A673 (cell line): Measurements from ENCODE around the gene SLC7A1. TPM values are rescaled to one million over a fixed set of nuclear protein-coding genes. Genes with fewer than 3 reads are reported as not detected.

Source experiments
- BruUV-seq: library from RNA; stranded (reverse); fragments of 400-500 nt; replicated peaks from 2 replicates; lab custom pipeline; 2021; lab: Mats Ljungman, UMichigan
- CTCF ChIA-PET: fragments of 300-600 bp; sonication (Branson Sonifier 250); formaldehyde crosslinking; loops from one replicate; lab custom pipeline; 2022; ENCODE audit warnings: antibody characterized with exemption; lab: Charles Lee
- POLR2A ChIA-PET: fragments of 300-600 bp; sonication (Branson Sonifier 250); formaldehyde crosslinking; loops from one replicate; lab custom pipeline; 2022; ENCODE audit warnings: antibody characterized with exemption; ENCODE audit not compliant: low non-redundant PET; lab: Charles Lee
- DNase-seq: peaks from one replicate; pipeline ENCODE4 v3.0.0-alpha.2; 2015; ENCODE audit warnings: low spot score
- H3K27ac ChIP-seq: fragments of 200-600 bp; sonication (generic); 2 replicates; pipeline ENCODE4 v1.5.1; 2016; ENCODE audit warnings: mixed run types, low read depth, mild to moderate bottlenecking, mixed read lengths, antibody characterized with exemption, low read length; ENCODE audit not compliant: poor library complexity, severe bottlenecking
- H3K27me3 ChIP-seq: fragments of 200-600 bp; sonication (generic); replicated peaks from 2 replicates; pipeline ENCODE4 v1.6.1; 2017; ENCODE audit warnings: mixed run types, low read depth, mild to moderate bottlenecking, mixed read lengths, antibody characterized with exemption, low read length; ENCODE audit not compliant: insufficient read depth, poor library complexity
- H3K36me3 ChIP-seq: fragments of 200-600 bp; sonication (generic); 2 replicates; pipeline ENCODE4 v1.6.1; 2016; ENCODE audit warnings: mixed run types, mild to moderate bottlenecking, mixed read lengths, antibody characterized with exemption, low read length; ENCODE audit not compliant: insufficient read depth, poor library complexity, severe bottlenecking
- H3K4me1 ChIP-seq: fragments of 200-600 bp; sonication (generic); 2 replicates; pipeline ENCODE4 v1.6.1; 2017; ENCODE audit warnings: mixed run types, mild to moderate bottlenecking, mixed read lengths, antibody characterized with exemption, low read length; ENCODE audit not compliant: insufficient read depth, poor library complexity, severe bottlenecking
- H3K4me3 ChIP-seq: fragments of 200-600 bp; sonication (generic); 2 replicates; pipeline ENCODE4 v1.5.1; 2016; ENCODE audit warnings: low read depth, mixed run types, mild to moderate bottlenecking, mixed read lengths, low read length; ENCODE audit not compliant: poor library complexity, severe bottlenecking
- H3K9me3 ChIP-seq: fragments of 200-600 bp; sonication (generic); 2 replicates; pipeline ENCODE4 v1.6.1; 2016; ENCODE audit warnings: mixed run types, low read depth, mild to moderate bottlenecking, mixed read lengths, antibody characterized with exemption, low read length; ENCODE audit not compliant: poor library complexity, severe bottlenecking
- CTCF ChIP-seq: fragments of 300-800, 200-600 bp; sonication (generic); conservative IDR thresholded peaks from 2 replicates; pipeline ENCODE4 v1.5.1; 2017; ENCODE audit warnings: low read depth, mild to moderate bottlenecking, antibody characterized with exemption, low read length, moderate library complexity, mixed read lengths
- EZH2 ChIP-seq: fragments of 200-600 bp; sonication (generic); IDR thresholded peaks from 2 replicates; pipeline ENCODE4 v1.6.1; 2017; ENCODE audit warnings: borderline replicate concordance, low read depth, mild to moderate bottlenecking, mixed read lengths, antibody characterized with exemption, low read length; ENCODE audit not compliant: poor library complexity, severe bottlenecking
- intact Hi-C: fragments of 100-400 bp; cut with micrococcal nuclease; formaldehyde crosslinking; loops from one replicate; pipeline ENCODE4 v1.10.0; 2022; ENCODE audit not compliant: unreplicated experiment
- total RNA-seq: library from RNA; stranded (reverse); gene quantifications from 2 replicates; pipeline ENCODE4 v1.2.3, GENCODE V29; 2021

SLC7A1 gene
- total RNA-seq, 1 experiment from 2014 or later = 81.6 TPM

GRCh38 chr13:29579094-29579493 is 16.4 kb downstream of the SLC7A1 start:
- intact Hi-C loops = no loop called here
- H3K27ac ChIP-seq = no peak overlapping the region
- H3K9me3 ChIP-seq = no peaks in the 10 kb centered on the region
- no peak for DNase-seq
- no TSS peak for BruUV-seq
- no peaks in the 10 kb centered on the region for H3K36me3 ChIP-seq
- H3K4me1 ChIP-seq = peaks cover 39% of the 10 kb centered on the region
- TF ChIP-seq CTCF (no peak), EZH2 (no peak)
- H3K4me3 ChIP-seq = no peak overlapping the region
- CTCF ChIA-PET = no interaction called here
- POLR2A ChIA-PET = no interaction called here
- H3K27me3 ChIP-seq = no peaks in the 10 kb centered on the region

GRCh38 chr13:29578300-29579085 is 17.0 kb downstream of the SLC7A1 start:
- Histone ChIP-seq H3K27ac (no peak overlapping the region), H3K4me1 (peaks cover 42% of the 10 kb centered on the region), H3K36me3 (no peaks in the 10 kb centered on the region), H3K4me3 (no peak overlapping the region), H3K27me3 (no peaks in the 10 kb centered on the region), H3K9me3 (no peaks in the 10 kb centered on the region)
- CTCF ChIA-PET = no interaction called here
- intact Hi-C loops = no loop called here
- POLR2A ChIA-PET = no interaction called here
- no peak for DNase-seq
- no TSS peak for BruUV-seq
- TF ChIP-seq EZH2 (no peak), CTCF (no peak)

- no peak for DNase-seq
- Histone ChIP-seq H3K4me1 (peaks cover 36% of the 10 kb centered on the region), H3K36me3 (no peaks in the 10 kb centered on the region), H3K9me3 (no peaks in the 10 kb centered on the region), H3K4me3 (no peak overlapping the region), H3K27ac (no peak overlapping the region), H3K27me3 (no peaks in the 10 kb centered on the region)
- TF ChIP-seq CTCF (no peak), EZH2 (no peak)
- ChIA-PET POLR2A (no interaction called here), CTCF (no interaction called here)
- BruUV-seq = no TSS peak
- intact Hi-C loops = no loop called here
These were observed 18.1 kb downstream of the SLC7A1 start for GRCh38 chr13:29577136-29578051.
